Tibial nerve (tissue), 4 donors: ENCODE results near the gene ZCCHC24. TPM values are rescaled to one million over a fixed set of nuclear protein-coding genes. Genes with fewer than 3 reads are reported as not detected.

Experiments used
- DNase-seq, 2 donors: peaks; one replicate each; pipeline ENCODE4 v3.0.0-alpha.2; 2019; ENCODE audit warnings: low spot score in 2 of 2
- H3K27ac ChIP-seq, 4 donors: fragments of 200-600 bp; sonication (generic) in 3 of 4; one replicate each; pipeline ENCODE4 v1.5.1; 2017 to 2019; ENCODE audit warnings: mild to moderate bottlenecking in 1 of 4
- H3K27me3 ChIP-seq, 2 donors: fragments of 200-600 bp; sonication (generic) in 1 of 2; one replicate each; pipeline versions ENCODE4 v1.5.1 to v1.6.0; 2017 to 2019
- H3K36me3 ChIP-seq, 3 donors: fragments of 200-600 bp; sonication (generic); one replicate each; pipeline ENCODE4 v1.5.1; 2018 to 2019
- H3K4me1 ChIP-seq, 4 donors: fragments of 200-600 bp; sonication (generic) in 3 of 4; one replicate each; pipeline ENCODE4 v1.5.1; 2017 to 2019
- H3K4me3 ChIP-seq, 4 donors: fragments of 200-600 bp; sonication (generic) in 3 of 4; one replicate each; pipeline ENCODE4 v1.5.1; 2017 to 2019; ENCODE audit warnings: mild to moderate bottlenecking in 1 of 4, moderate library complexity in 1 of 4
- H3K9me3 ChIP-seq, 4 donors: fragments of 200-600 bp; sonication (generic) in 3 of 4; one replicate each; pipeline ENCODE4 v1.5.1; 2017 to 2019
- CTCF ChIP-seq, 5 experiments: fragments of 200-600 bp in 3 of 5; fragments of 450-650 bp in 2 of 5; sonication (generic) in 3 of 5; IDR thresholded peaks; one replicate each; pipeline ENCODE4 v1.5.1; 2016 to 2019; ENCODE audit warnings: antibody characterized with exemption in 5 of 5, mild to moderate bottlenecking in 3 of 5, moderate library complexity in 2 of 5
- EP300 ChIP-seq, 2 donors: sonication (generic); formaldehyde crosslinking; IDR thresholded peaks; one replicate each; pipeline ENCODE4 v1.6.1; 2017; ENCODE audit warnings: antibody characterized with exemption in 2 of 2, mild to moderate bottlenecking in 1 of 2
- POLR2A ChIP-seq, 2 donors: fragments of 450-650 bp; IDR thresholded peaks; one replicate each; pipeline ENCODE4 v1.6.1; 2017; ENCODE audit warnings: antibody characterized with exemption in 2 of 2, mild to moderate bottlenecking in 2 of 2, moderate library complexity in 2 of 2
- WGBS, 2 donors: methylation state at CpG; one replicate each; pipeline ENCODE4 v1.1.5; 2018; 5-methylcytosine and 5-hydroxymethylcytosine counted together
- total RNA-seq, 4 donors: library from RNA; depleted of rRNA; stranded (reverse); fragments of >200 nt; gene quantifications; one replicate each; pipeline ENCODE4 v1.1.0, GENCODE V29; 2016

The ZCCHC24 gene
- total RNA-seq, 4 donors from 2014 or later, result 122 to 165 (median 138) TPM

- WGBS, 2 donors, result 91 to 94% methylated on average over 5 of the region's 5 CpGs
These were observed 84.7 kb downstream of the ZCCHC24 start for GRCh38 chr10:79360499-79361342.

GRCh38 chr10:79359816-79360498 is 85.5 kb downstream of the ZCCHC24 start:
- no peak overlapping the region for H3K27ac ChIP-seq
- 92 to 97% methylated on average over 6 of the region's 6 CpGs for WGBS, 2 donors
- H3K27me3 ChIP-seq, result no peaks in the 10 kb centered on the region
- H3K4me1 ChIP-seq, result no peaks in the 10 kb centered on the region
- no peaks in the 10 kb centered on the region for H3K9me3 ChIP-seq
- TF ChIP-seq EP300 (IDR thresholded peaks at IDR 0.05), result no peak
- TF ChIP-seq CTCF (IDR thresholded peaks at IDR 0.05), result no peak
- no peak for TF ChIP-seq POLR2A (IDR thresholded peaks at IDR 0.05)
- peaks cover 0 to 30% (median 0%) of the 10 kb centered on the region in 3 donors for H3K36me3 ChIP-seq
- DNase-seq, result no peak
- H3K4me3 ChIP-seq, result no peak overlapping the region

More at GRCh38 chr10:79360499-79361342, 84.7 kb downstream of the ZCCHC24 start:
- Histone ChIP-seq H3K4me3 (no peak overlapping the region), H3K36me3 (peaks cover 0 to 22% (median 0%) of the 10 kb centered on the region in 3 donors), H3K4me1 (no peaks in the 10 kb centered on the region), H3K27me3 (no peaks in the 10 kb centered on the region), H3K9me3 (no peaks in the 10 kb centered on the region), H3K27ac (no peak overlapping the region)
- no peak for DNase-seq
- TF ChIP-seq CTCF (IDR thresholded peaks at IDR 0.05), result no peak
- TF ChIP-seq POLR2A (IDR thresholded peaks at IDR 0.05), result no peak
- no peak for TF ChIP-seq EP300 (IDR thresholded peaks at IDR 0.05)

- Histone ChIP-seq H3K4me1 (no peaks in the 10 kb centered on the region), H3K27me3 (no peaks in the 10 kb centered on the region), H3K4me3 (no peak overlapping the region), H3K27ac (no peak overlapping the region), H3K36me3 (peaks cover 0 to 41% (median under 1%) of the 10 kb centered on the region in 3 donors), H3K9me3 (no peaks in the 10 kb centered on the region)
- 69 to 70% methylated on average over 5 of the region's 5 CpGs for WGBS, 2 donors
- no peak for TF ChIP-seq POLR2A (IDR thresholded peaks at IDR 0.05)
- TF ChIP-seq CTCF (IDR thresholded peaks at IDR 0.05), result no peak
- no peak for TF ChIP-seq EP300 (IDR thresholded peaks at IDR 0.05)
- DNase-seq, result no peak
These were observed 86.6 kb downstream of the ZCCHC24 start for GRCh38 chr10:79358811-79359210.

- TF ChIP-seq CTCF (IDR thresholded peaks at IDR 0.05) (no peak), POLR2A (IDR thresholded peaks at IDR 0.05) (no peak), EP300 (IDR thresholded peaks at IDR 0.05) (no peak)
- H3K27ac ChIP-seq, result no peak overlapping the region
- H3K27me3 ChIP-seq, result no peaks in the 10 kb centered on the region
- no peak overlapping the region for H3K4me3 ChIP-seq
- 95 to 96% methylated on average over 9 of the region's 9 CpGs for WGBS, 2 donors
- H3K9me3 ChIP-seq, result no peaks in the 10 kb centered on the region
- peaks cover 0 to 58% (median 7%) of the 10 kb centered on the region in 3 donors for H3K36me3 ChIP-seq
- no peaks in the 10 kb centered on the region for H3K4me1 ChIP-seq
- no peak for DNase-seq
These were observed 88.2 kb downstream of the ZCCHC24 start for GRCh38 chr10:79357180-79357579.

GRCh38 chr10:79356104-79356503 is 89.3 kb downstream of the ZCCHC24 start:
- H3K36me3 ChIP-seq, result peaks cover 0 to 69% (median 16%) of the 10 kb centered on the region in 3 donors
- WGBS, 2 donors, result 80 to 89% methylated on average over 5 of the region's 5 CpGs
- no peak for DNase-seq
- no peaks in the 10 kb centered on the region for H3K27me3 ChIP-seq
- TF ChIP-seq CTCF (IDR thresholded peaks at IDR 0.05), result no peak
- no peak for TF ChIP-seq POLR2A (IDR thresholded peaks at IDR 0.05)
- TF ChIP-seq EP300 (IDR thresholded peaks at IDR 0.05), result no peak
- H3K9me3 ChIP-seq, result no peaks in the 10 kb centered on the region
- no peaks in the 10 kb centered on the region for H3K4me1 ChIP-seq
- no peak overlapping the region for H3K27ac ChIP-seq
- no peak overlapping the region for H3K4me3 ChIP-seq
